Endodermal cell (in vitro differentiated cells): Measurements from ENCODE around the gene ALDH1L1. TPM values are rescaled to one million over a fixed set of nuclear protein-coding genes. Genes with fewer than 3 reads are reported as not detected.

Experiments used
- DNase-seq: peaks from one replicate; pipeline ENCODE4 v3.0.0-alpha.2; 2017
- H3K27ac ChIP-seq: 2 replicates; pipeline ENCODE4 v1.5.1; 2013; ENCODE audit warnings: mild to moderate bottlenecking, low read depth, low read length, moderate library complexity
- H3K27me3 ChIP-seq: 2 replicates; pipeline ENCODE4 v1.6.1; 2013; ENCODE audit warnings: mild to moderate bottlenecking, low read length, moderate library complexity; ENCODE audit not compliant: insufficient read depth, control insufficient read depth, poor library complexity, severe bottlenecking
- H3K36me3 ChIP-seq: 2 replicates; pipeline ENCODE4 v1.7.0; 2013; ENCODE audit warnings: mild to moderate bottlenecking, low read length, moderate library complexity; ENCODE audit not compliant: control insufficient read depth, insufficient read depth
- H3K4me1 ChIP-seq: one replicate; pipeline ENCODE4 v1.7.0; 2013; ENCODE audit warnings: low read length; ENCODE audit not compliant: control insufficient read depth, insufficient read depth
- H3K4me3 ChIP-seq: 2 replicates; pipeline ENCODE4 v1.5.1; 2013; ENCODE audit warnings: mild to moderate bottlenecking, low read length, moderate library complexity
- H3K9ac ChIP-seq: 2 replicates; pipeline ENCODE4 v1.6.1; 2013; ENCODE audit warnings: mild to moderate bottlenecking, low read length, moderate library complexity; ENCODE audit not compliant: poor library complexity, severe bottlenecking; ENCODE audit errors: extremely low read depth
- H3K9me3 ChIP-seq: 2 replicates; pipeline ENCODE4 v1.6.1; 2013; ENCODE audit warnings: mild to moderate bottlenecking, low read length, moderate library complexity; ENCODE audit not compliant: control insufficient read depth
- H3K27ac Mint-ChIP-seq: 2 replicates; pipeline ENCODE4 v1.8.0; 2020; ENCODE audit warnings: mixed read lengths
- H3K27me3 Mint-ChIP-seq: 2 replicates; pipeline ENCODE4 v1.8.0; 2021; ENCODE audit warnings: mild to moderate bottlenecking, mixed read lengths; ENCODE audit not compliant: insufficient read depth
- H3K36me3 Mint-ChIP-seq: 2 replicates; pipeline ENCODE4 v1.8.0; 2020; ENCODE audit warnings: low read depth, mixed read lengths
- H3K4me1 Mint-ChIP-seq: 2 replicates; pipeline ENCODE4 v1.8.0; 2020; ENCODE audit warnings: mixed read lengths
- H3K4me3 Mint-ChIP-seq: 2 replicates; pipeline ENCODE4 v1.8.0; 2020; ENCODE audit warnings: mild to moderate bottlenecking, moderate library complexity, mixed read lengths
- H3K9me3 Mint-ChIP-seq: 2 replicates; pipeline ENCODE4 v1.8.0; 2020; ENCODE audit warnings: mild to moderate bottlenecking, mixed read lengths
- CTCF ChIP-seq: fragments of 200-600 bp; sonication (generic); conservative IDR thresholded peaks from 2 replicates; pipeline ENCODE4 v1.5.0; 2021; ENCODE audit warnings: antibody characterized with exemption, mild to moderate bottlenecking
- WGBS, 2 experiments: methylation state at CpG; one replicate each; pipeline versions ENCODE4 v1.1.5 to v1.1.7; 2013; ENCODE audit warnings: missing lambda C conversion rate in 2 of 2, mixed read lengths in 1 of 2; ENCODE audit not compliant: insufficient coverage in 1 of 2, insufficient read length in 1 of 2; 5-methylcytosine and 5-hydroxymethylcytosine counted together
- total RNA-seq, 2 donors: library from RNA; stranded (reverse); fragmentation: NEBNext Ultra II Directional in 1 of 2; extraction: Animal tissue kit (Norgen Biotek cat#: 25700) in 1 of 2; gene quantifications; 2 replicates in 1 of 2; 3 replicates in 1 of 2; pipeline ENCODE4 v1.2.1, GENCODE V29; 2021

ALDH1L1 gene
- total RNA-seq, 2 donors from 2014 or later: 1.0 to 1.6 TPM

- no peaks in the 10 kb centered on the region for H3K27me3 Mint-ChIP-seq
- DNase-seq: no peak
- no peaks in the 10 kb centered on the region for H3K4me1 Mint-ChIP-seq
- WGBS, 2 experiments: 95 to 97% methylated on average over 23 to 26 of the region's 26 CpGs
- H3K9ac ChIP-seq: no peak overlapping the region
- H3K9me3 Mint-ChIP-seq: peaks cover 3% of the 10 kb centered on the region
- no peaks in the 10 kb centered on the region for H3K4me1 ChIP-seq
- H3K27me3 ChIP-seq: peaks cover 3% of the 10 kb centered on the region
- H3K27ac ChIP-seq: no peak overlapping the region
- H3K4me3 Mint-ChIP-seq: no peak overlapping the region
- H3K36me3 ChIP-seq: no peaks in the 10 kb centered on the region
- no peaks in the 10 kb centered on the region for H3K36me3 Mint-ChIP-seq
- H3K4me3 ChIP-seq: no peak overlapping the region
- H3K9me3 ChIP-seq: no peaks in the 10 kb centered on the region
- no peak for TF ChIP-seq CTCF
- H3K27ac Mint-ChIP-seq: no peak overlapping the region
These were observed 23.2 kb downstream of the ALDH1L1 start for GRCh38 chr3:126157083-126157768.

- Histone ChIP-seq H3K27me3 (no peaks in the 10 kb centered on the region), H3K4me3 (no peak overlapping the region), H3K9ac (no peak overlapping the region), H3K36me3 (no peaks in the 10 kb centered on the region), H3K4me1 (no peaks in the 10 kb centered on the region), H3K9me3 (no peaks in the 10 kb centered on the region), H3K27ac (no peak overlapping the region)
- Mint-ChIP-seq H3K9me3 (peaks cover 3% of the 10 kb centered on the region), H3K4me3 (no peak overlapping the region), H3K4me1 (no peaks in the 10 kb centered on the region), H3K36me3 (no peaks in the 10 kb centered on the region), H3K27me3 (no peaks in the 10 kb centered on the region), H3K27ac (no peak overlapping the region)
- TF ChIP-seq CTCF: no peak
- DNase-seq: no peak
- WGBS, 2 experiments: 79 to 90% methylated on average over 2 to 8 of the region's 8 CpGs
These were observed 23.9 kb downstream of the ALDH1L1 start for GRCh38 chr3:126156468-126156867.

- no peaks in the 10 kb centered on the region for H3K36me3 ChIP-seq
- H3K4me3 ChIP-seq: no peak overlapping the region
- no peaks in the 10 kb centered on the region for H3K4me1 Mint-ChIP-seq
- no peak overlapping the region for H3K9ac ChIP-seq
- peaks cover 3% of the 10 kb centered on the region for H3K9me3 Mint-ChIP-seq
- H3K27me3 Mint-ChIP-seq: no peaks in the 10 kb centered on the region
- no peaks in the 10 kb centered on the region for H3K4me1 ChIP-seq
- DNase-seq: no peak
- H3K27ac Mint-ChIP-seq: no peak overlapping the region
- H3K36me3 Mint-ChIP-seq: no peaks in the 10 kb centered on the region
- no peak overlapping the region for H3K27ac ChIP-seq
- 73 to 76% methylated on average over 6 of the region's 6 CpGs for WGBS, 2 experiments
- TF ChIP-seq CTCF: no peak
- H3K27me3 ChIP-seq: no peaks in the 10 kb centered on the region
- no peaks in the 10 kb centered on the region for H3K9me3 ChIP-seq
- no peak overlapping the region for H3K4me3 Mint-ChIP-seq
These were observed 24.6 kb downstream of the ALDH1L1 start for GRCh38 chr3:126155819-126156218.
